Neural progenitor cell (in vitro differentiated cells): ENCODE data around the gene NMBR. TPM values are rescaled to one million over a fixed set of nuclear protein-coding genes. Genes with fewer than 3 reads are reported as not detected.
"Not testable (repeated sequence)": the region's sequence is repeated elsewhere in the genome, so short reads cannot be mapped to it uniquely, and the experiment has no call there.

ENCODE experiments used
- DNase-seq: peaks from one replicate; pipeline ENCODE4 v3.0.0-alpha.2; 2016; ENCODE audit warnings: low spot score
- H2AFZ ChIP-seq: fragments of 200-600 bp; sonication (generic); replicated peaks from 2 replicates; pipeline ENCODE4 v1.6.1; 2016; ENCODE audit warnings: antibody characterized with exemption
- H3F3A ChIP-seq: fragments of 200-600 bp; sonication (generic); 2 replicates; pipeline ENCODE4 v1.6.1; 2016; ENCODE audit warnings: antibody characterized with exemption, low read depth
- H3K27ac ChIP-seq: fragments of 200-600 bp; sonication (generic); 2 replicates; pipeline ENCODE4 v1.5.1; 2016; ENCODE audit warnings: mild to moderate bottlenecking
- H3K27me3 ChIP-seq: fragments of 200-600 bp; sonication (generic); 2 replicates; pipeline ENCODE4 v1.6.1; 2016; ENCODE audit warnings: mild to moderate bottlenecking, moderate library complexity
- H3K36me3 ChIP-seq: fragments of 200-600 bp; sonication (generic); 2 replicates; pipeline ENCODE4 v1.5.1; 2016
- H3K4me1 ChIP-seq: fragments of 200-600 bp; sonication (generic); 2 replicates; pipeline ENCODE4 v1.6.1; 2016; ENCODE audit warnings: mixed run types
- H3K4me2 ChIP-seq: fragments of 200-600 bp; sonication (generic); 2 replicates; pipeline ENCODE4 v1.6.1; 2016
- H3K4me3 ChIP-seq: fragments of 200-600 bp; sonication (generic); 2 replicates; pipeline ENCODE4 v1.5.1; 2016
- H3K79me2 ChIP-seq: fragments of 200-600 bp; sonication (generic); 2 replicates; pipeline ENCODE4 v1.6.1; 2016; ENCODE audit warnings: low read depth
- H3K9ac ChIP-seq: fragments of 200-600 bp; sonication (generic); 2 replicates; pipeline ENCODE4 v1.6.1; 2016
- H3K9me3 ChIP-seq: fragments of 200-600 bp; sonication (generic); 2 replicates; pipeline ENCODE4 v1.5.1; 2016; ENCODE audit warnings: low read depth
- H4K20me1 ChIP-seq: fragments of 200-600 bp; sonication (generic); 2 replicates; pipeline ENCODE4 v1.6.1; 2016; ENCODE audit warnings: low read depth
- H3K27ac Mint-ChIP-seq: 3 replicates; pipeline ENCODE4 v1.8.0; 2021; ENCODE audit warnings: mixed read lengths
- H3K27me3 Mint-ChIP-seq: 2 replicates; pipeline ENCODE4 v1.8.0; 2022; ENCODE audit warnings: low read depth, mild to moderate bottlenecking, inconsistent platforms, moderate library complexity, mixed read lengths; ENCODE audit not compliant: insufficient read depth
- H3K36me3 Mint-ChIP-seq: 3 replicates; pipeline ENCODE4 v1.8.0; 2021; ENCODE audit warnings: mixed read lengths
- H3K4me1 Mint-ChIP-seq: 3 replicates; pipeline ENCODE4 v1.8.0; 2021; ENCODE audit warnings: mixed read lengths
- H3K4me3 Mint-ChIP-seq: 3 replicates; pipeline ENCODE4 v1.8.0; 2021; ENCODE audit warnings: mild to moderate bottlenecking, moderate library complexity, mixed read lengths
- H3K9me3 Mint-ChIP-seq: 3 replicates; pipeline ENCODE4 v1.8.0; 2020; ENCODE audit warnings: mixed read lengths
- CTCF ChIP-seq: fragments of 200-600 bp; sonication (generic); IDR thresholded peaks from 2 replicates; pipeline ENCODE4 v1.5.1; 2017; ENCODE audit warnings: antibody characterized with exemption, mild to moderate bottlenecking
- EZH2 ChIP-seq: fragments of 200-600 bp; sonication (generic); IDR thresholded peaks from 2 replicates; pipeline ENCODE4 v1.6.1; 2017; ENCODE audit warnings: antibody characterized with exemption, mild to moderate bottlenecking, moderate library complexity
- EZH2phosphoT487 ChIP-seq: fragments of 200-600 bp; sonication (generic); IDR thresholded peaks from 2 replicates; pipeline ENCODE4 v1.6.1; 2017; ENCODE audit warnings: antibody characterized with exemption
- total RNA-seq: library from RNA; depleted of rRNA; stranded (reverse); fragments of >200 nt; gene quantifications from 2 replicates; pipeline ENCODE4 v1.2.3, GENCODE V29; 2015; ENCODE audit warnings: low replicate concordance

Gene NMBR
- total RNA-seq, 1 donor from 2014 or later, result not detected

- H3F3A ChIP-seq, result no peaks in the 10 kb centered on the region
- Mint-ChIP-seq H3K27me3 (peaks cover 2% of the 10 kb centered on the region), H3K4me1 (peaks cover 1% of the 10 kb centered on the region), H3K36me3 (peaks cover 10% of the 10 kb centered on the region), H3K4me3 (no peak overlapping the region), H3K27ac (no peak overlapping the region), H3K9me3 (no peaks in the 10 kb centered on the region)
- TF ChIP-seq EZH2, result no peak
- TF ChIP-seq CTCF, result no peak
- TF ChIP-seq EZH2phosphoT487, result no peak
- peaks cover 4% of the 10 kb centered on the region for H3K79me2 ChIP-seq
- no peak overlapping the region for H2AFZ ChIP-seq
- H4K20me1 ChIP-seq, result no peaks in the 10 kb centered on the region
- no peak overlapping the region for H3K9ac ChIP-seq
- no peak for DNase-seq
- no peak overlapping the region for H3K4me3 ChIP-seq
- H3K36me3 ChIP-seq, result no peaks in the 10 kb centered on the region
- no peaks in the 10 kb centered on the region for H3K9me3 ChIP-seq
- H3K27me3 ChIP-seq, result no peaks in the 10 kb centered on the region
- no peak overlapping the region for H3K27ac ChIP-seq
- H3K4me2 ChIP-seq, result no peak overlapping the region
- H3K4me1 ChIP-seq, result no peaks in the 10 kb centered on the region
Measured at GRCh38 chr6:142192343-142192742, 45.4 kb upstream of the NMBR start.

- no peaks in the 10 kb centered on the region for H3K79me2 ChIP-seq
- Mint-ChIP-seq H3K27me3 (peaks cover 2% of the 10 kb centered on the region), H3K4me3 (no peak overlapping the region), H3K4me1 (peaks cover 6% of the 10 kb centered on the region), H3K27ac (no peak overlapping the region), H3K9me3 (no peaks in the 10 kb centered on the region), H3K36me3 (peaks cover 10% of the 10 kb centered on the region)
- no peak overlapping the region for H3K27ac ChIP-seq
- no peaks in the 10 kb centered on the region for H3K9me3 ChIP-seq
- H3K36me3 ChIP-seq, result no peaks in the 10 kb centered on the region
- H3K4me2 ChIP-seq, result no peak overlapping the region
- no peaks in the 10 kb centered on the region for H3F3A ChIP-seq
- no peaks in the 10 kb centered on the region for H3K27me3 ChIP-seq
- no peak overlapping the region for H3K9ac ChIP-seq
- DNase-seq, result no peak
- H3K4me1 ChIP-seq, result no peaks in the 10 kb centered on the region
- TF ChIP-seq EZH2phosphoT487, result no peak
- TF ChIP-seq EZH2, result no peak
- no peak for TF ChIP-seq CTCF
- no peak overlapping the region for H2AFZ ChIP-seq
- no peak overlapping the region for H3K4me3 ChIP-seq
- no peaks in the 10 kb centered on the region for H4K20me1 ChIP-seq
Measured at GRCh38 chr6:142189057-142189456, 42.1 kb upstream of the NMBR start.

- H3K9ac ChIP-seq, H3K4me2 ChIP-seq, H3K9me3 Mint-ChIP-seq, H3K27me3 ChIP-seq, H3K79me2 ChIP-seq, H3K36me3 ChIP-seq, H3K9me3 ChIP-seq, H2AFZ ChIP-seq, H3K27me3 Mint-ChIP-seq, H3K4me3 ChIP-seq, H3K4me1 Mint-ChIP-seq, H4K20me1 ChIP-seq, H3K4me1 ChIP-seq, H3K27ac Mint-ChIP-seq, H3F3A ChIP-seq, H3K27ac ChIP-seq, H3K4me3 Mint-ChIP-seq: not testable (repeated sequence)
- DNase-seq, result peak; percentile 3
- TF ChIP-seq CTCF, result peak; percentile 35
- peaks cover 10% of the 10 kb centered on the region for H3K36me3 Mint-ChIP-seq
Measured at GRCh38 chr6:142188341-142188740, 41.4 kb upstream of the NMBR start.

GRCh38 chr6:142187209-142187608, 40.3 kb upstream of the NMBR start:
- Histone ChIP-seq H3K9ac (no peak overlapping the region), H3K36me3 (no peaks in the 10 kb centered on the region), H3K79me2 (no peaks in the 10 kb centered on the region), H3K4me3 (no peak overlapping the region), H3K27ac (no peak overlapping the region), H3K4me2 (no peak overlapping the region), H3F3A (no peaks in the 10 kb centered on the region), H2AFZ (no peak overlapping the region), H3K27me3 (no peaks in the 10 kb centered on the region), H3K9me3 (no peaks in the 10 kb centered on the region), H4K20me1 (no peaks in the 10 kb centered on the region), H3K4me1 (no peaks in the 10 kb centered on the region)
- H3K27ac Mint-ChIP-seq, result no peak overlapping the region
- peaks cover 6% of the 10 kb centered on the region for H3K4me1 Mint-ChIP-seq
- no peaks in the 10 kb centered on the region for H3K9me3 Mint-ChIP-seq
- peaks cover 2% of the 10 kb centered on the region for H3K27me3 Mint-ChIP-seq
- no peak overlapping the region for H3K4me3 Mint-ChIP-seq
- H3K36me3 Mint-ChIP-seq, result peaks cover 10% of the 10 kb centered on the region
- DNase-seq, result no peak
- TF ChIP-seq EZH2phosphoT487, result no peak
- TF ChIP-seq CTCF, result no peak
- TF ChIP-seq EZH2, result no peak
